Spleen (tissue), 11 donors: ENCODE data around the gene EHD4. TPM values are rescaled to one million over a fixed set of nuclear protein-coding genes. Genes with fewer than 3 reads are reported as not detected.
A peak's percentile ranks its signal among the peaks of the same experiment; 100 is the strongest.

Source experiments
- DNase-seq: peaks from one replicate; pipeline ENCODE4 v3.0.0-alpha.2; 2020
- H3K27ac ChIP-seq, 8 donors: fragments of 200-600 bp; sonication (generic) in 7 of 8; 1 replicate in 4 of 8; 2 replicates in 4 of 8; pipeline versions ENCODE4 v1.5.0 to v1.8.0; 2016 to 2021; ENCODE audit warnings: inconsistent platforms in 4 of 8, mild to moderate bottlenecking in 4 of 8, moderate library complexity in 1 of 8
- H3K27me3 ChIP-seq, 7 donors: fragments of 200-600 bp; sonication (generic) in 6 of 7; replicated peaks in 1 of 7; 1 replicate in 4 of 7; 2 replicates in 3 of 7; pipeline versions ENCODE4 v1.5.0 to v1.8.0; 2016 to 2021; ENCODE audit warnings: inconsistent platforms in 3 of 7, mild to moderate bottlenecking in 1 of 7
- H3K36me3 ChIP-seq, 6 donors: fragments of 200-600 bp; sonication (generic) in 5 of 6; 1 replicate in 4 of 6; 2 replicates in 2 of 6; pipeline versions ENCODE4 v1.5.0 to v1.8.0; 2016 to 2021; ENCODE audit warnings: inconsistent platforms in 2 of 6
- H3K4me1 ChIP-seq, 6 donors: fragments of 200-600 bp; sonication (generic) in 5 of 6; 1 replicate in 3 of 6; 2 replicates in 3 of 6; pipeline versions ENCODE4 v1.5.0 to v1.8.0; 2016 to 2021; ENCODE audit warnings: inconsistent platforms in 3 of 6
- H3K4me3 ChIP-seq, 8 donors: fragments of 200-600 bp; sonication (generic) in 7 of 8; 1 replicate in 4 of 8; 2 replicates in 4 of 8; pipeline versions ENCODE4 v1.5.0 to v1.8.0; 2016 to 2021; ENCODE audit warnings: inconsistent platforms in 4 of 8, mild to moderate bottlenecking in 4 of 8, moderate library complexity in 2 of 8
- H3K9me3 ChIP-seq, 8 donors: fragments of 200-600 bp; sonication (generic) in 7 of 8; 1 replicate in 4 of 8; 2 replicates in 4 of 8; pipeline versions ENCODE4 v1.5.0 to v1.8.0; 2016 to 2021; ENCODE audit warnings: inconsistent platforms in 4 of 8
- CTCF ChIP-seq, 11 experiments: fragments of 200-600 bp in 7 of 11; fragments of 450-650 bp in 4 of 11; sonication (generic) in 4 of 11; IDR thresholded peaks in 8 of 11; conservative IDR thresholded peaks in 3 of 11; 1 replicate in 7 of 11; 2 replicates in 4 of 11; pipeline versions ENCODE4 v1.4.0 to v1.8.0; 2016 to 2021; ENCODE audit warnings: antibody characterized with exemption in 11 of 11, inconsistent platforms in 4 of 11, mild to moderate bottlenecking in 1 of 11
- POLR2A ChIP-seq, 3 donors: fragments of 450-650 bp; IDR thresholded peaks; one replicate each; pipeline ENCODE4 v1.5.1; 2017; ENCODE audit warnings: antibody characterized with exemption in 3 of 3, mild to moderate bottlenecking in 1 of 3
- POLR2AphosphoS5 ChIP-seq, 3 donors: sonication (generic); formaldehyde crosslinking; IDR thresholded peaks; one replicate each; pipeline ENCODE4 v1.5.1; 2017; ENCODE audit warnings: antibody characterized with exemption in 3 of 3
- WGBS, 5 donors: extraction: QIAGEN DNeasy Blood & Tissue Kit in 3 of 5; methylation state at CpG; one replicate each; pipeline versions ENCODE4 v1.1.5 to v1.1.7; 2013 to 2018; 5-methylcytosine and 5-hydroxymethylcytosine counted together
- intact Hi-C: fragments of 100-400 bp; cut with DNase I; formaldehyde crosslinking; loops from one replicate; pipeline ENCODE4 v1.15.0; 2023; ENCODE audit warnings: low total_unique reads
- polyA plus RNA-seq, 3 donors: library from polyadenylated mRNA; stranded (reverse); fragments of 200-250 nt; gene quantifications; one replicate each; pipeline ENCODE4 v1.2.1, GENCODE V29; 2013
- total RNA-seq, 7 donors: library from RNA; depleted of rRNA in 3 of 7; stranded (reverse); fragments of >200 nt in 3 of 7; fragmentation: NEBNext Ultra II Directional in 4 of 7; extraction: Animal tissue kit (Norgen Biotek cat#: 25700) in 4 of 7; gene quantifications; one replicate each; pipeline versions ENCODE4 v1.1.0 to v1.2.1, GENCODE V29; 2016 to 2021
- donor health status: healthy with polysubstance abuse.
- donor health status: DM: no; HTN: no; CAD: no; lungs with moderate emphysema.
- donor health status: DM: no; HTN: no; CAD: no.
- donor health status: Bipolar disorder and iron deficiency.
- donor health status: healthy.
- donor health status: DM: no; HTN: no; CAD: no.
- donor health status: DM: yes; HTN: yes; CAD: no.

EHD4 gene
- total and polyA plus RNA-seq, 10 donors: 5.5 to 33.2 (median 21.7) TPM

GRCh38 chr15:41878355-41878699 lies 94.0 kb downstream of the EHD4 start:
- no peak for DNase-seq
- Histone ChIP-seq H3K4me3 (no peak overlapping the region), H3K27me3 (peaks cover 0 to 72% (median 13%) of the 10 kb centered on the region in 7 donors), H3K36me3 (no peaks in the 10 kb centered on the region), H3K9me3 (no peaks in the 10 kb centered on the region), H3K27ac (no peak overlapping the region), H3K4me1 (peaks cover 4 to 22% (median 17%) of the 10 kb centered on the region in 6 donors)
- intact Hi-C loops: no loop called here
- WGBS, 5 donors: 81 to 95% (median 91%) methylated on average over 7 to 10 of the region's 10 CpGs
- TF ChIP-seq POLR2AphosphoS5 (IDR thresholded peaks at IDR 0.05): no peak
- TF ChIP-seq POLR2A (IDR thresholded peaks at IDR 0.05): no peak
- no peak for TF ChIP-seq CTCF (IDR thresholded peaks at IDR 0.05 in 8 of 11, conservative IDR thresholded peaks at IDR 0.05 in 3 of 11)

GRCh38 chr15:41877631-41878354 lies 94.6 kb downstream of the EHD4 start:
- Histone ChIP-seq H3K27ac (no peak overlapping the region), H3K4me3 (no peak overlapping the region), H3K9me3 (no peaks in the 10 kb centered on the region), H3K4me1 (peaks cover 3 to 18% (median 14%) of the 10 kb centered on the region in 6 donors), H3K27me3 (peaks cover 0 to 74% (median 13%) of the 10 kb centered on the region in 7 donors), H3K36me3 (no peaks in the 10 kb centered on the region)
- peak; percentile 68 for DNase-seq
- TF ChIP-seq CTCF (IDR thresholded peaks at IDR 0.05 in 8 of 11, conservative IDR thresholded peaks at IDR 0.05 in 3 of 11): no peak
- no peak for TF ChIP-seq POLR2A (IDR thresholded peaks at IDR 0.05)
- TF ChIP-seq POLR2AphosphoS5 (IDR thresholded peaks at IDR 0.05): no peak
- WGBS, 5 donors: 84 to 91% (median 87%) methylated on average over 8 to 13 of the region's 13 CpGs
- intact Hi-C loops: no loop called here

DNA sequence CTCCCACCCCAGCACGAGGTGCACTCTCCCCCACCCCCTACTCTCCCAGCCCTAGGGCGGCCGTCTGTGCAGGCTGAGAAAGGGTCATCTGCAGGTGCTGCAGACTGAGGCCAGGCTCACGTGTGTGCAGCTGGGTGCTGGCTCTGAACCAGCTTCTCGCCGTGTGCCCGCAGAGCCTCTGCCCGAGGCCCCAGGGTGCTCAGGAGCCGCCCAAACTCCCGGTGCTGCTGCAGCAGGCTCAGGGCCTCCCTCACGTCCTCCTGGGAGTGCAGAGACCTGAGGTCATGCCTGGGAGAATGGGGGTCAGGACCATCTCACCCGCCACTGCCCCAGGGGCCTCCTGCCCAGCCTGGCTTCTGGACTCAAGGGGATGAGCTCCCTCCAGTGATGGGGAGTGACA lies 95.7 kb downstream of the EHD4 start:
- intact Hi-C loops: no loop called here
- Histone ChIP-seq H3K27ac (no peak overlapping the region), H3K9me3 (no peaks in the 10 kb centered on the region), H3K4me1 (peaks cover 0 to 7% (median 3%) of the 10 kb centered on the region in 6 donors), H3K4me3 (no peak overlapping the region), H3K27me3 (peaks cover 0 to 63% (median 4%) of the 10 kb centered on the region in 7 donors), H3K36me3 (no peaks in the 10 kb centered on the region)
- DNase-seq: peak; percentile 68
- 70 to 86% (median 81%) methylated on average over 6 to 12 of the region's 12 CpGs for WGBS, 5 donors
- no peak for TF ChIP-seq CTCF (IDR thresholded peaks at IDR 0.05 in 8 of 11, conservative IDR thresholded peaks at IDR 0.05 in 3 of 11)
- TF ChIP-seq POLR2A (IDR thresholded peaks at IDR 0.05): no peak
- no peak for TF ChIP-seq POLR2AphosphoS5 (IDR thresholded peaks at IDR 0.05)

- Histone ChIP-seq H3K4me1 (no peaks in the 10 kb centered on the region), H3K27me3 (peaks cover 0 to 56% (median 0%) of the 10 kb centered on the region in 7 donors), H3K4me3 (no peak overlapping the region), H3K27ac (no peak overlapping the region), H3K9me3 (no peaks in the 10 kb centered on the region), H3K36me3 (no peaks in the 10 kb centered on the region)
- DNase-seq: peak; percentile 80
- TF ChIP-seq CTCF (IDR thresholded peaks at IDR 0.05 in 8 of 11, conservative IDR thresholded peaks at IDR 0.05 in 3 of 11) (no peak), POLR2AphosphoS5 (IDR thresholded peaks at IDR 0.05) (no peak), POLR2A (IDR thresholded peaks at IDR 0.05) (no peak)
- WGBS, 5 donors: 74 to 81% (median 77%) methylated on average over 12 to 13 of the region's 13 CpGs
- intact Hi-C loops: no loop called here
Observed at GRCh38 chr15:41876007-41876406, 96.3 kb downstream of the EHD4 start.
